Activated CD4-positive, alpha-beta T cell treated with anti-CD3 and anti-CD28 coated beads for 24 hours (primary cell): ENCODE results near the gene FAM114A2.

ENCODE experiments used
- DNase-seq, 2 donors: peaks; one replicate each; pipeline ENCODE4 v3.0.0-alpha.2; 2020; ENCODE audit warnings: low read depth in 2 of 2

Gene FAM114A2

DNA sequence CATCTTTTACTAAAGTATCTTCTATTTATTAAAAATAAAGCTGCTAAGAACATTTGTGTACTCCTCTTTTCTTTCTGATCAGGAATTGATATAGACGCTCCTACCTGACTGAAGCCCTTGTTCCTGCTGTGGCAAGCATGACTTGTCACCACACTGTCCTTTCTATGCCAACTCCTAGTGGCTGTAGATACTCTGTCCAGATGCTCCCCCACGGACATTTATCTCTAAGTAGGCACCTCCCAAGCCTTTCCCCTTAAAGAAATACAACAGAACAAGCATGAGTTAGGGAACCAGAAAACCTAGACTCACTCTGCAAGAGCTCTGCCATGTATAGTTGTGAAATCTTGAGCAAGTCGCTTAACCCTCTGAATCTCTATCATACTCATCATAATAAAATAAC is 53.2 kb downstream of the FAM114A2 start:
- DNase-seq = no peak

DNA sequence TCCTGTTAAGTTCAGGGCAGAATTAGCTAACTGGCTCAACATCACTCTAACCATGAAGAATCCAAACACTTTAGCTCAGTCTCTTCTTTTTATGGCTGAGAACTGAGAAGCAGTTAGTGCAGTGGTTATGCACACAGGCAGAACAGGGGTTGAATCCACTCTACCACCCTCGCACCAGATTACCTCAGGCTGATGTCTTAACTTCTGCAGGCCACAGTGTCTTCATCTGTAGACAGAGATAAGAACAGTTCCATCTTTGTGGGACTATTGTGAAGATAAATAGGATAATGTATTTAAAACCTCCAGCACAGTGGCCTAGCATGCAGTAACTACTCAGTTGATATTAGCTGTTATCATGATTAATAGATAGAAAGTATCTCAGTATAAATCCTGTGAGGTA is 54.8 kb downstream of the FAM114A2 start:
- no peak for DNase-seq

DNA sequence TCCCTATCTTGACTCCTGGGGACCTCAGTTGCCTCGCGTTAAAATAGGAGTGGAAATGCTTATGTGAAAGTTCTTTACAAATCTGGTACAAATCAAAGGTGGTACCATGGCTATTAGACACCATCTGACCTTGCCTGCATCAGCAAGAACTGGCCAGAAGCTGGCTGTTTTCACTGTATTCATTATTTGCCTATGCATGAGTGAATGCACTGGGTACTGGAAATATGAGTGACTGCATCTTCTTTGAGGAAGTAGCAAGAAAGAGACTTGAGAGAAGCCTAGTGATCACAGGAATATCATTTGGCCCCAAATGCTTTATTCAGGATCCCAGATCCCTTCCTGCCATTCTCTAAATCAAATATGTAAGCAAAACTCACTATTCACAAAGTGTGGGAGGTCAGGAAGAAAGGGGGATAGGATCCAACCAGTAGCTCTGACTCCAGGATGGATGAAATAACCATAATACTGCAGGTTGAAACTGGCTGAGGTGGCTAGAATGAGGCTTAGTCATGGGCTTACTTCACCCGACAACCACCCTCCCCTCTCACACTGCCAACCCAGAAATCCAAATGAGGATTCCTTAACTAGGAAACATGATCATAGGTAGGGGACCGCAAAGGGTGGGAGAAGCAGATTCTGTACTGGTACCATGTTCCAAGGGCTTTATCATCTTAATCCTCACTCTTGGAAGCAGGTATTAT is 56.7 kb downstream of the FAM114A2 start:
- no peak for DNase-seq

DNA sequence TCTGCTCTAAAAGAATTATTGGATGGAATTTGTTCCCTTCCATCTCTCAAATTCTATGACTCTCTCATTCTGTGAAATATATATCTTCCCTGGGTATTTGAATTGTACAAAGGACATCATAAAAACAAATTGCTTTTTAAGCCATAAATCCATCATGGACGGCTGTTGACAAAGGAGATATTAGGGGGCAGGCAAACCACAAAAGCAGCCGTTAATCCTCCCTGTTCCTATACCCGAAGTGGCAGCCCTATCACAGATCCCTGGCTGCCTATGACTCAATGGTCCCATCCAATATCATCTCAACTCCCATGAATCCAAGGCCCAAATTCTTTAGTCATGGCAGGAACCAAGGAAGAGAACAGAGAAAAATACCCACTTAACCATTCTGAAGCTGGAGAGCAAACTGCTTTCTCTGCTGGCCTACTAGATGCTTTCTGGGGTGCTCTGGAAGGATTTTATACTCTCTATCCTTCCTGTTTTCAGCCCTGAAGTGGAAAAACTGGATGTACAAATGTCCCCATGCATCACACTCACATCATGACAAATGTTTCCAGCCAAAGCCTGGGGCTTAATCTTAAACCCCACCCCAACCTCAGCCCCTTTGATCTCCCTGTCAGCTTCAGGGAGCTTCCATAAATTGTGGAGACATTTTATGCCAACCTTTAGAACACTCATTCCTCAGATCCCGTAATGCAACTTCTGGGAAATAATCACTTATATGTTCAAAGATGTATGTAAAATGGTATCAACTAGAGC is 59.5 kb downstream of the FAM114A2 start:
- DNase-seq = no peak

DNA sequence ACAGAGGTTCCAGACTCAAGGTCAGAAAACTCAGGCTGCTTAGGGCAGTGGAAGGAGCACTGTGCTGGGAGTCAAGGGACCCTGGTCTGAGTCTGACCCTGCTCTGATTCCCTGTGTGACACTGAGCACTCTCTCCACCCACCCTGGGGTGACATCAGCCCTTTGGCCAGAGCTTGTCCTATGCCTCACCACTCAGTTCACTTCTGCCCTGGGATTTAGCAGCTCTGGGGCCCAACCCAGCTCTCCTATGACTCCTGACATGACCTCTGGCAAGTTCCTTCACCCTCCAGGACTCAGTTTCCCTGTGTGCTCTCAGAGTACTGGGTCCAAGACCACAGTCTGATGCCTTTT is 63.9 kb downstream of the FAM114A2 start:
- DNase-seq = no peak

DNA sequence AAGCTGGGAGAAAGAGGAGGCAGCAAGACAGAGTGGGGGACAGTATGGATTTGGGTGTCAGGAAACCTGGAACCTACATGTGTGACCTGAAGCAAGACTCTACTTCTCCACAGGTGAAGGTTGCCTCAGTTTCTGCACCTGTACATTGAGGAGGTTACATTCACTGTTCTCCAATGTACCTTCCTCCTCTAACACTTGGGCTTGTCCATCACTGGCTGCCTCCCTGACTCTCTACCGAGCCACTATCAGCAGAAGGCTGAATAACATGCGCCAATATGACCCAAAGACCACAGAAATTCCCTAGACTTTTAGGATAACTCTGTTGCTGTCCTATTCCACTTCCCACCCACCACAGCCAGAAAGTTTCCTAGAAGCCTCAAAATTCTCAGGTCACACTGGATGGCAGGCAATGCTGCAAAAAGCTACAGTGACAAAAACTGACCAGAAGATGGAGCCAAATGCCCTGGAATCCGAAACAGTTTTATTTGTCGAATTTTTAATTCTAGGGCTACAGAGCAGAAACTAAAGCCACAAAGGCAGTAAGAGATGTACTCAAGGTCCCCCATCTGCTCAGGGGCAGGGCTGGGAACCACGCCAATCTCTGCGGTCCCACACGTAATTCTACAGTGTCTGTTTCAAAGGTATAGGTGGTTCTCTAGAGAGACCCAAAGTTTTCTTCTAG is 64.4 kb downstream of the FAM114A2 start:
- DNase-seq = peak in 1 of 2 donors; percentile 7

DNA sequence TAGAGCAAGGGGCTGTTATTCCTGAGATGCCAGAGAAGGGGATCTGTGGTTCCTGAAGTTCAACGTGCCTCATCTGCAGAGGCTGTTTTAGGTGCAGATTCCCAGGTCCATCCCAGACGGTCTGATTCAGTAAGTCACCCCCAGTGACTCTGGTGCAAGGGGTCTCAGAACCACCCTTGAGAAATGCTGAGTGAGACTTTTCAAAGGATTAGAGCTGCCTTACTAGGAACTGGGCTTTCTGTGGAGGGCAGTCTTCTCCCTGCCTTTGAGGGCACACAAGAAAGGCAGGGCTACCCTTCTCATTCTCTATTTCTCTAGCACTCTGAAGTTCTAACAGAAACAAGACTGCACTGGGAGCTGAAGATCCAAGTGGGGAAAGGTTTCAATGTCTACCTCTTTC is 66.5 kb downstream of the FAM114A2 start:
- DNase-seq = no peak

DNA sequence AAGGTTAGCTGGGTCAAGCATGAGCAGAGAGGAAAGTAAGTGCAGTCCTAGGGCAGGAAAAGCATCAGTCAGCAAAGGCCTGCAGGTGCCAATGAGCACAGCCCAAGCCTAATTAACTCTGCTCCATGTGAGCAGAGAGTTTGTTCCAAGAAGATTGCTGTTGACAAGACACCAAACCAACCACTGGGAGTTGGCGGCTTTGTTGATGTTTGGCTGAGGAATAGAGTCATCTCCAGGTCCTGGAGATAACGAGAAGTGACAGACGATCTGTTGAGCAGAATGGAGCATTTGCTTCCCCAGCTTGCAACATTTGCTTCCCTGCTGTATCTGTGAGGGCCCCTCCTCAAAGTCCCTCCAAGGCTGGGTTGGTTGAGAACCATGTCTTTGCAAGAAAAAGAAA is 68.2 kb downstream of the FAM114A2 start:
- no peak for DNase-seq

DNA sequence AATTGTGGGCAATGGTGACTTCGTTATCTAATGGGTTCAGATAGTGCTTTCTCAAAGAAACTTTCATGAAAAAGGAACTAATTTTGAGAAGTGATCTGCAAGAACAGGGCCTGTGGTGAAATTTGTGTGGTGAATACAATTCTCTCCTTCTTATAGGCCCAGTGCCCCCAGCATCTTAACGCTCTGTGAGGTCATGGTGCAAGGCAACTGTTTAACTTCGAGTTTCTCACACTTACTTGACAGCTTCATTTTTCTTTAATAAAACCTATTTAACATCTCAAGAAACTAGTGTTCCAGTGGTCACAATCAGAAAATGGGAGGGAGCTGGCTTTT is 69.2 kb downstream of the FAM114A2 start:
- DNase-seq = no peak

DNA sequence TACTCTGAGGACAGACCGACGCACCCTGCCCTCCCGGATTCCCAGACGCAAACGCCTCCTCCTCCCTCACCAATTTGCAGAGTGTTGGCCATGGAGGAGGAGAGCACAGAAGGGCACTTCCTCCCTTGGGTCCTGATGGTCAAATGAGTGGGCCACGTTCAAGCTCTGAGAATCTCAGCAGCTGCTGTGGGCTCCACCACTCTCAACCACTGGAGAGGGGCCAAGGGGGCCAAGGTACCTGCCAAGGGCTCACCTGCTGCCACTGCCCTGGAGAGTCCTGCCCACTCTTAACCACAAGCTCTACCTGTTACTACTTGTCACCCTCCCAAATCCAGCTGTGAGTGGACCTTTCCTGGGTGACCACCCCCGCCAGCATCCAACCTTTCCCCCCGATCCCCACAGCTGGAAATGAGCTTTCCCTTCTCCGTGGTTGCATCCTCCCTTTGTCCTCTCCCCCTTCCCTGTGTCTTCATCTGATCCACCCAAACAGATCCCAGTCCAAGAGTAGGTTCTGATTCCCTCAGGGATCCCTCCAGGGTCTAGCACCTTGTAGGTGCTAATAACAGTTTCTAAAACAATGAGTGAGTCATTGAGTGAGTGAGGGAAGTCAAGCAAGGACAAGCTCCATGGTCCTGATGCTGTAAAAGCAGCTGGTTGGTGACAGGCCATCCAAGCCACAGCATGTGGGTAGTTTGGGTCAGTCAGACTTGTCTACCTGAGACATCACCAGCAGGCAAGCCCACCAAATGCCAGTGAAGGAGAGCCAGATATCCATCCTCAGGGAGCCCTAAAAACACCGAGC is 69.7 kb downstream of the FAM114A2 start:
- no peak for DNase-seq

DNA sequence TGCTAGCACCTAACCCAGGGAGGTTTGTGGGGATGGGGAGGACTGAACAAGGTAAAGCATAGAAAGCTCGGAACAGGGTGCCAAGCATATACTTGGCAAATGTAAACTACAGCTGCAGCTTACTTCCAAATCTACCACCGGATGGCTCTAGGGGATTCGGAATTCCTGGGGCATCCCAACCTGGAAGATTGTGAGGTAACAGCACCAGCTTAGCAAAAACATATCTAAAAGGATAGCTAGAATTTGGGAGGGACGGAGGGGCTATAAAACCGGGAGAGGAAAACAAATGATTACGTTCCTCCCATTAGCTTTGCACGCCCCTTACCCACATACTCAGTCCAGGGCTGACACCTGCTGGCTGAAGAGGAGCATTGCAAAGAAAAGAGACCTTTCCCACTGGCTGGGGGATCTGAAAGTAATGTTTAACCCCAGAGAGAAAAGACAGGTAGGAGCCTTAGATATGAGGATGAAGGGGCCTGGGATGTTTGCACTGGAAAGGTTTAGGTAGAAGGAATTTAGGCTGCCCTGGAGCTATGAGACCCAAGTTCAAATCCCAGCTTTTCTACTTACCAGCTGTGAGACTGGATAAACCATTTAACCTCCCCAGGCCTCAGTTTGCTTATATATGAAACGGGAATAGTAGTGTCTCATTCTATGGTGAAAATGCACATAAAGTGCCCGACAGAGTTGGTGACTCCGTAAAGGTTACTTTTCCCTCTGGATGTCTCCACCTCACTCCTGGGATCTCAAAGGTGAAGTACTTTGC is 73.6 kb downstream of the FAM114A2 start:
- peak in 1 of 2 donors; percentile 28 for DNase-seq

DNA sequence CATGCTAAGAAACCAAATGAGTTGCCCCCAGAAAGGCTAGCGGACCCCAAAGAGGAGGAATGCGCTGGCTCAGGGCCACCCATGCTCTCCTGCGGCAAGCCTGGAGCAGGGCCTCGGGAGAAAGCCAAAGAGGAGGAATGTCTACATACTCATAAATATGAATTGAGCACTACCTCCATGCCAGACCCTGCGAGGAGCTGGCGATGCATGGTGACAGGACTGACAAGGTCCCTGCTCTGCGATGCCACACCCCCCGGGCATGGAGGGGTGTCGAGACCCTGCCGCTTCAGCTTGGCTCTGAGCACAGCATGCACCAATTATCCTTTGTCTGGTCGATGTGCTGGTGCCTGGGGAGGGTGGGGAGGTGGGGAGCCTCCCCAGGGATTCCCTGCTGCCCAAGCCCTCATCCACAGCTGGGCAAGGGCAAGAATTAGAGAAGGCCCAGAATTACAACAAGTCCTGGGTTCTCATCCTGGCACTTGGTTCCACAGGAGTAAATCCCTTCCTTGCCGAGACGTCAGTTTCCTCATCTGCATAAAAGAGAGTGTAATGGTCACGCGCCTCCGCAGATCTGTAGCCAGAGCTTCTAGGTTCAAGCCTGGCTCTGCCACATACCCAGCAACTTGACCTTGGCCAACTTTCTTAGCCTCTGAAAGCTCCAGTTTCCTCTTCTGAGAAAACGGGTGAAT is 74.4 kb downstream of the FAM114A2 start:
- no peak for DNase-seq

DNA sequence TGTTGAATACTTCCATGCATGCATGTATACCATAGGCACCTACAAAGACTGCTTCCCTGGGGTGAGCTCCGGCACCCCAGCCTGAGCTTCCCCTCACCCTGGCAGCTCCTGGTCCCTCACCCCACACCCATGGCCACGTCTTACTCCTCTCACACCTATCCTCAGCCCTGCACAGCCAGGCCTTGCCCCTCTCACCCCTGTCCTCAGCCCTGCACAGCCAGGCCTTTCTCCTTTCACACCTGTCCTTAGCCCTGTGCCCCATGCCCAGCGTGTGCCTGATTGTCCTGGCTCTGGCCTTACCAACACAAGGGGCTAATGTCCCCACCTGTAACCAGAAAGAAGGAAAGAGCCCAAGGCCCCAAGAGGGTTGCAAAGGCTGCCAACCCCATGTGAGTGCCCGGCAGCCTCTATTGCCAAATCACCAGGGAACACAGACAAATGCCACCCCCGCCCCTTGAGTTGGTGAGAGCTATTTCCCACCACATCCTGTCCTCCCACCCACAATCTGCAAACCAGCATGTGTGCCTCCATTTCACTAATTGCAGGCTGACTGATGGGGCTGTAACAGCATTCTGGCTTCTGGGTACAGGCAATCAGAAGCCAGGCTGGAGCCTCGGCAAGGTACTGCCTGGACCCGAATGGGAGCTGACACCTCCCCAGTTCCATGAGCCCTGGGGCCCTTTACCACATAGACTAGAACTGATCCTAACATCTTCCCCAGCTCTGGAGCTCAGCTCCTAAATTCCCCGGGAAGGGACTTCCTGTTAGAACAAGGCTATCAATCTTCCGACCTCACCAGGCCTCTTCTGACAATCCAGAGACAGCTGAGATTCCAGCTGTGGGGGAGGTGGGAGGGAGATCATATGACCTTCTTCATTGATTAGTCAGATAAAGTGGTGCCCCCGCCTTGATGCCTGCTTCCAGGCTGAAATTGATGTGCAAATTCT is 78.2 kb downstream of the FAM114A2 start:
- DNase-seq = no peak

DNA sequence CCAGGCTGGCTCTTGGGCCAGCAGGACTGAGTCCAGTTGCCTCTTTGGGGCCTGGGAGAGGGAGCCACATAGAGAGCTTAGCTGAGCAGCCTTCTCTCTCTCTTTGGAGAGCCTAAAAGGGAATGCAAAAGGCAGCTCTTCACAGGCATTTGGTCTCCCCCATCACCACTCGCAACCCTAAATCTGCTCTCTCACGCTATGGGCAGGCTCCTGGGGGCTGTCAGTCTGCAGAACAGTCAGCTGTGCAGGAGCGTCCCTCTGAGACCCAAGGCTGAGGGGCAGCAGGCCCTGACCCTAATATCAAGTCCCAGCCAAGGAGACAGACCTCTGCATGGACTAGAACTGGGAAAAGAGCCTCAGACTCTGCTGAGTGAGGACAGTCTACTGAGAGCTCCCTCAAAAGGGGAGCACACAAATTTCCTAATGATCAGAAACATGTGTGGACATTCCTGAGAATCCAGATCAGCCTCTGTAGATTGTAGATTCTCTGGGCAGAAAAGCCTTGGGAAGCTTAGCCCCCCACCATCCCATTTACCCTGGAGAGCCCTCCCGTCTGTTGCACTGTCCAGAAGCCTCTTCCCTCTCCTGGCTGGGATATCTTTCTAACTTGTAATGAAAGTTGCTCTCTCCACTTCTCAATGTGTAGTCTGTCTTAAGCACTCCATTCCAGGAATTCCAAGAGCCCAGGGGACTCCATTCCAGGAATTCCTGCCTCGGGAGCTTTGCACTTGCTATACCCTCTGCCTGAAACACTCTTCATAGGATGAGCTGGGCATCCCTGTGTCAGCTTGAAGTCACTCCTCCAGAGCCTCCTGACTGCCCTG is 79.4 kb downstream of the FAM114A2 start:
- no peak for DNase-seq

DNA sequence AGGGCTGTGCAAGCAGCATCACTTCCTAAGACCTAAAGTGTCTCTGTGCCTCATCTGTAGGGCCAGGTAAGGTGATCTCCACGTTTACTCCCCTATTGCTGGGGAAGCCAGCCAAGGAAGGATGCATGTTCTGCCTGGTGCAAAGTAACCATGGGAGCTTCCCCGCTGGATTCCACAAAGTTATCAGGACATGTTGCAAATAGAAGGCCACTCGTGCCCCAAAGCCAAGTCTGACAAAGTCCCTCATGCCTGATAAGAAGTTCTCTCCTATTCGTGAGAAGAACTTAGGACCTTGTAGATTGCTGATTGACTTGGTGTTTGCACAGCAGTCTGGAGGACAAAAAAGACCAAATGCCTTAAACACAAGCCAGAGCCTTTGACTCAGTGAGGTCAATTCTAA is 81.5 kb downstream of the FAM114A2 start:
- no peak for DNase-seq

DNA sequence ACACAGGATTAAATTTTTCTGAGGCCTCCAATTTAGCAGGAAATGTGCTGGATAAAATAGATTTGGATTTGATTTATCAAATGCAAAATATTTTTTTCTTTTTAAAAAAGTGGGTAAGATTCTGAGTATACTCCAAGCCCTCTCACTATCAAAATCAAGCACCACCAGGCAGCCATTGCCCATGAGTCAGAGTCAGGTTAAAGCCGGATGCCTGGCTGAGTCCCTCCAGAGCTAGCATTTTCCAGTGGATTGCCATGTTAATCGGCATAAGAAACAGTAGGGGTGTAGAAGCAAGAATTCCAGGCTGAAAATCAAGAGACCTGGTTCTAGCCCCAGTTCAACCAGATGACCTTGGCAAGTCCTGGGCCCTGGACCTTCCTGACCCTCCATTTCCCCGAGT is 85.3 kb downstream of the FAM114A2 start:
- no peak for DNase-seq

DNA sequence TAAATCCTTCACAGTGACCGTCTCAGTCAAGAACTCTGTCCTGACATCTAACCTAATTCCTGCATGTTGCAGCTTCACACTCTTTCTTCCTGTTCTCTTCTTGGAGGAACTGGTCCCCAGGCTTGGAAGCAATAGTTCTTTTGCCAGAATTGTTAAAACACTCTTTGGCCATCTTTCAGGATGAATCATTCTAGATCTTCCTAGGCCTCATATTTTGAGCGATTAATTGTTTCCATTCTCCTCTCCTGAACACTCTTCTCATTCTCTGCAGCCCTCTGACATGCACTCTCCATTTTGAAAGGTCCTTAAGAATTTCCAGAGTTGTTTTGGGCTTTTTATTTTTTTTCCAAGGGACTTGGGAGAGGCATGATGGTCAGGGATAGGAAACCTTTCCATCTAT is 85.8 kb downstream of the FAM114A2 start:
- no peak for DNase-seq

DNA sequence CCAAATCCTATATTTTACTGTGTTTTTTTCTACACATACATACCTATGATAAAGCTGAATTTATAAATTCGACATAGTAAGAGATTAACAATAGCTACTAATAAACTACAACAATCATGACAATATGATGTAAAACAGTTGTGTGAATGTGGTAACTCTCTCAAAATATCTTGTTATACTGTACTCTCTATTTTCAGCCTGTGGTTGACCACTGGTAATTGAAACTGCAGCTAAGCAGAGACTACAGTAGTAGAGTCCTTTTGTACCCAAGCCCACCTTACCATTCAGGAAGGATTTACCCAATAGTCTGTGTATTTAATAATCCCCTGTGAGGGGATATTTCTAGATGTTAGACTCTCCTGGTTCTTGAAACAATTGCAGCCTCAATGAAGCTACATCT is 86.7 kb downstream of the FAM114A2 start:
- DNase-seq = no peak

DNA sequence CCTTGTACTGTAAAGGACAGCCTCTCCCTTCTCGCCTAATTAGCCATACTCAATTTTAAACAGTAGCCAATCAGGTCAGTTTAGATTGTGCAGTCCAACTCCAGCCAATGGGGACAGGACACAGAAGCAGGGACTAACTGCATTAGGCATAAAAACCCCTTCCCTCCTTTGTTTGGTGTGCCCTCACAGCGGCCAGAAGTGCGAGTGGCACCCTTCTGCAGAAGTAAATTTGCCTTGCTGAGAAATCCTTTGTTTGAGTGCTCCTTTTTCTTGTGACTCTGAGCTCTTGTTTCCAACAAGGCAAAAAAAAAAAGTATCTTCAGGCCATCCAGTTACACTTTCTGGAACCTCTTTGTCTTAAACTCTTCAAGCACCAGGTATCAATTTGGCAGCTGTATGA is 97.4 kb downstream of the FAM114A2 start:
- no peak for DNase-seq
